ENCODE measurements around the gene LYL1. TPM values are rescaled to one million over a fixed set of nuclear protein-coding genes. Genes with fewer than 3 reads are reported as not detected.
A peak's percentile ranks its signal among the peaks of the same experiment; 100 is the strongest.

The LYL1 gene
- total RNA-seq, 1 experiment from 2014 or later = 0.63 TPM

DNA sequence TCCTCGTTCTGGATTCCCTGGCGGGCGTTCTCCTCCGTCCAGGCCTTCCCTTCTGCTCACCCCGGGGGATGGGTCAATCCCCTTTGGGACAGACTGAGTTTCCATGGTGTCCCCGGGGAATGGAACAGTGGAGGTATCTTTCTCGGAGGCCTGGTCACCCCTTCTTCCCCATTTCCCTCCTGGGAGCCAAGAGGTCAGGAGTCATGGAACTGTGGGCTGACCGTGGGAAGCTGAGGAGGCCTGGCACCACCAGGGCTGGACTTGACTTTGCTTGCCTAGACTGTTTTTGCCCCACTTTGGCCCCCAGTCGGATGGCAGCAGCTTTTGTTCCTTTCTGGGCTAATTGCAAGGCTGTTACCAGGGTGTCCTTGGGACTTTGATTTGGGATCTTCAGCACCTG, 17.4 kb upstream of the LYL1 start:
- no peak overlapping the region for H3K56ac ChIP-seq (ENCODE audit: insufficient read length, low read depth, low read length)
- H2AK5ac ChIP-seq (ENCODE audit: insufficient read length, low read length) = no peak overlapping the region
- H2BK120ac ChIP-seq (ENCODE audit: low read depth, low read length, poor library complexity, severe bottlenecking) = no peak overlapping the region
- peaks cover 62% of the 10 kb centered on the region for H3K79me2 ChIP-seq (ENCODE audit: insufficient read depth, low read length)
- peaks cover 11% of the 10 kb centered on the region; the same call in 1 of the 2 replicates for H3K4me1 ChIP-seq (ENCODE audit: insufficient read depth, low read length)
- Mint-ChIP-seq H3K9me3 (peaks cover 0 to 1% of the 10 kb centered on the region in 2 experiments; a peak in 2 of 5 replicates), H3K36me3 (ENCODE audit: insufficient read depth in 1 of 3, low read depth in 3 of 3) (peaks cover 10 to 53% (median 42%) of the 10 kb centered on the region in 3 experiments; a peak in 6 of 7 replicates), H3K27me3 (ENCODE audit: low read depth) (no peaks in the 10 kb centered on the region), H3K4me1 (peaks cover 52 to 56% of the 10 kb centered on the region in 2 experiments), H3K27ac (no peak overlapping the region), H3K4me3 (peak overlapping the region; percentile 82 to 93)
- H4K5ac ChIP-seq (ENCODE audit: insufficient read length, low read depth, low read length) = no peak overlapping the region
- no peaks in the 10 kb centered on the region for H3K9me3 ChIP-seq (ENCODE audit: control insufficient read depth, low read depth, low read length)
- no peak overlapping the region for H3K27ac ChIP-seq (ENCODE audit: insufficient read length, low read depth, low read length)
- H4K8ac ChIP-seq (replicated peaks; ENCODE audit: insufficient read length, low read depth, low read length) = no peak overlapping the region
- H3K4ac ChIP-seq (ENCODE audit: low read depth, low read length) = no peak overlapping the region
- H3K23me2 ChIP-seq (ENCODE audit: insufficient read length, low read depth, low read length, poor library complexity, severe bottlenecking) = peaks cover 11% of the 10 kb centered on the region
- no peaks in the 10 kb centered on the region for H4K20me1 ChIP-seq (ENCODE audit: control insufficient read depth, insufficient read depth, insufficient read length)
- no peak overlapping the region for H3K4me2 ChIP-seq (ENCODE audit: insufficient read depth, insufficient read length, low read length)
- no peaks in the 10 kb centered on the region for H3K27me3 ChIP-seq (ENCODE audit: insufficient read depth, low read length)
- H3K23ac ChIP-seq (ENCODE audit: insufficient read length, low read depth, low read length) = no peak overlapping the region
- H2BK12ac ChIP-seq (ENCODE audit: insufficient read length, low read depth, low read length) = no peak overlapping the region
- no peak overlapping the region for H3K9ac ChIP-seq (ENCODE audit: extremely low read depth, insufficient read length, low read length)
- no peak overlapping the region for H2AFZ ChIP-seq (ENCODE audit: low read length)
- H4K91ac ChIP-seq (ENCODE audit: insufficient read length, low read depth, low read length) = no peak overlapping the region
- peaks cover 2% of the 10 kb centered on the region for H3K79me1 ChIP-seq (ENCODE audit: insufficient read depth, low read depth, low read length, poor library complexity, severe bottlenecking)
- H3K18ac ChIP-seq (ENCODE audit: insufficient read length, low read depth, low read length) = no peak overlapping the region
- WGBS (ENCODE audit: extremely low coverage, insufficient read length, low lambda C conversion rate) = no CpG with 5 or more reads among the region's 9 CpGs
- no peak overlapping the region for H3K14ac ChIP-seq (ENCODE audit: insufficient read depth, low read length)
- H3T11ph ChIP-seq (ENCODE audit: low read length) = no peak overlapping the region
- no peak overlapping the region for H2BK20ac ChIP-seq (ENCODE audit: low read depth, low read length, poor library complexity, severe bottlenecking)
- peak; percentile 13 for DNase-seq
- no peak overlapping the region for H2BK15ac ChIP-seq (ENCODE audit: low read depth, low read length)
- TF ChIP-seq, protein P1, sequence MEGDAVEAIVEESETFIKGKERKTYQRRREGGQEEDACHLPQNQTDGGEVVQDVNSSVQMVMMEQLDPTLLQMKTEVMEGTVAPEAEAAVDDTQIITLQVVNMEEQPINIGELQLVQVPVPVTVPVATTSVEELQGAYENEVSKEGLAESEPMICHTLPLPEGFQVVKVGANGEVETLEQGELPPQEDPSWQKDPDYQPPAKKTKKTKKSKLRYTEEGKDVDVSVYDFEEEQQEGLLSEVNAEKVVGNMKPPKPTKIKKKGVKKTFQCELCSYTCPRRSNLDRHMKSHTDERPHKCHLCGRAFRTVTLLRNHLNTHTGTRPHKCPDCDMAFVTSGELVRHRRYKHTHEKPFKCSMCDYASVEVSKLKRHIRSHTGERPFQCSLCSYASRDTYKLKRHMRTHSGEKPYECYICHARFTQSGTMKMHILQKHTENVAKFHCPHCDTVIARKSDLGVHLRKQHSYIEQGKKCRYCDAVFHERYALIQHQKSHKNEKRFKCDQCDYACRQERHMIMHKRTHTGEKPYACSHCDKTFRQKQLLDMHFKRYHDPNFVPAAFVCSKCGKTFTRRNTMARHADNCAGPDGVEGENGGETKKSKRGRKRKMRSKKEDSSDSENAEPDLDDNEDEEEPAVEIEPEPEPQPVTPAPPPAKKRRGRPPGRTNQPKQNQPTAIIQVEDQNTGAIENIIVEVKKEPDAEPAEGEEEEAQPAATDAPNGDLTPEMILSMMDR (conservative IDR thresholded peaks at IDR 0.05) = no peak
- no peak overlapping the region for H2BK5ac ChIP-seq (ENCODE audit: insufficient read length, low read length)

Measured in H9 (cell line).